ENCODE results near the gene SNED1.
"Not testable (repeated sequence)": the region's sequence is repeated elsewhere in the genome, so short reads cannot be mapped to it uniquely, and the experiment has no call there.

Gene SNED1

GRCh38 chr2:240972636-240973521 lies 25.5 kb upstream of the SNED1 start:
- DNase-seq: no peak

- DNase-seq: no peak
Observed at GRCh38 chr2:240974771-240975572, 23.4 kb upstream of the SNED1 start.

- DNase-seq: not testable (repeated sequence)
Observed at GRCh38 chr2:240975903-240976302, 22.5 kb upstream of the SNED1 start.

GRCh38 chr2:240981280-240981679 lies 17.1 kb upstream of the SNED1 start:
- DNase-seq: no peak

- DNase-seq: no peak
Observed at GRCh38 chr2:240981871-240982800, 16.3 kb upstream of the SNED1 start.

- no peak for DNase-seq
Observed at GRCh38 chr2:240982821-240983281, 15.6 kb upstream of the SNED1 start.

- DNase-seq: peak in 1 of 2 donors; percentile 37
Observed at GRCh38 chr2:240983361-240983995, 14.9 kb upstream of the SNED1 start.

GRCh38 chr2:240983996-240984498 lies 14.4 kb upstream of the SNED1 start:
- no peak for DNase-seq

- DNase-seq: no peak
Observed at GRCh38 chr2:240985881-240986786, 12.3 kb upstream of the SNED1 start.

- no peak for DNase-seq
Observed at GRCh38 chr2:240986787-240987411, 11.5 kb upstream of the SNED1 start.

- no peak for DNase-seq
Observed at GRCh38 chr2:240987588-240987987, 10.8 kb upstream of the SNED1 start.

GRCh38 chr2:240988146-240988545 lies 10.3 kb upstream of the SNED1 start:
- DNase-seq: no peak

GRCh38 chr2:240988571-240989271 lies 9.7 kb upstream of the SNED1 start:
- DNase-seq: no peak

- peak; percentile 23 to 59 for DNase-seq
Observed at GRCh38 chr2:240989451-240990265, 8.8 kb upstream of the SNED1 start.

- no peak for DNase-seq
Observed at GRCh38 chr2:240990266-240990529, 8.2 kb upstream of the SNED1 start.

- no peak for DNase-seq
Observed at GRCh38 chr2:240990726-240991377, 7.6 kb upstream of the SNED1 start.

GRCh38 chr2:240991378-240992263 lies 6.8 kb upstream of the SNED1 start:
- peak in 1 of 2 donors; percentile 39 for DNase-seq

All from inflammatory macrophage (primary cell).